DOHH2 (cell line): Measurements from ENCODE around the gene SH3GL1.

Source experiments
- H3F3A ChIP-seq: fragments of 200-600 bp; sonication (generic), shearing (Covaris generic); 2 replicates; pipeline ENCODE4 v1.6.0; 2016; ENCODE audit warnings: antibody characterized with exemption, mild to moderate bottlenecking; ENCODE audit not compliant: control insufficient read depth, insufficient read depth
- H3K27ac ChIP-seq: fragments of 200-600 bp; sonication (generic); 2 replicates; pipeline ENCODE4 v1.5.1; 2014; ENCODE audit warnings: low read depth, mild to moderate bottlenecking, low read length, moderate library complexity
- H3K27me3 ChIP-seq: fragments of 200-600 bp; sonication (generic); 2 replicates; pipeline ENCODE4 v1.6.1; 2014; ENCODE audit warnings: mild to moderate bottlenecking, low read length, mixed read lengths; ENCODE audit not compliant: control insufficient read depth
- H3K36me3 ChIP-seq: fragments of 200-600 bp; sonication (generic); 2 replicates; pipeline ENCODE4 v1.6.1; 2014; ENCODE audit warnings: mild to moderate bottlenecking, low read length, moderate library complexity, mixed read lengths; ENCODE audit not compliant: control insufficient read depth
- H3K4me1 ChIP-seq: fragments of 200-600 bp; sonication (generic); 2 replicates; pipeline ENCODE4 v1.6.1; 2014; ENCODE audit warnings: mild to moderate bottlenecking, low read length, mixed read lengths; ENCODE audit not compliant: control insufficient read depth
- H3K4me2 ChIP-seq: fragments of 200-600 bp; sonication (generic); 2 replicates; pipeline ENCODE4 v1.6.0; 2014; ENCODE audit warnings: mild to moderate bottlenecking, low read length, moderate library complexity
- H3K4me3 ChIP-seq: fragments of 200-600 bp; sonication (generic); 2 replicates; pipeline ENCODE4 v1.5.1; 2014; ENCODE audit warnings: mild to moderate bottlenecking, low read length, mixed read lengths
- H3K79me2 ChIP-seq: fragments of 200-600 bp; sonication (generic); 2 replicates; pipeline ENCODE4 v1.6.1; 2014; ENCODE audit warnings: mild to moderate bottlenecking, low read length, mixed read lengths; ENCODE audit not compliant: control insufficient read depth
- H3K9me2 ChIP-seq: fragments of 200-600 bp; sonication (generic); replicated peaks from 2 replicates; pipeline ENCODE4 v1.6.1; 2014; ENCODE audit warnings: mild to moderate bottlenecking, low read length, mixed read lengths; ENCODE audit not compliant: control insufficient read depth
- H3K9me3 ChIP-seq: fragments of 200-600 bp; sonication (generic); 2 replicates; pipeline ENCODE4 v1.6.1; 2014; ENCODE audit warnings: antibody characterized with exemption, low read length, mixed read lengths; ENCODE audit not compliant: control insufficient read depth, insufficient read depth
- H4K20me1 ChIP-seq: fragments of 200-600 bp; sonication (generic); 2 replicates; pipeline ENCODE4 v1.6.0; 2014; ENCODE audit warnings: low read depth, mild to moderate bottlenecking, antibody characterized with exemption, low read length, moderate library complexity; ENCODE audit not compliant: control insufficient read depth, insufficient read depth
- EZH2phosphoT487 ChIP-seq: fragments of 200-600 bp; sonication (generic); IDR thresholded peaks from 2 replicates; pipeline ENCODE4 v1.6.1; 2017; ENCODE audit warnings: borderline replicate concordance, mild to moderate bottlenecking, antibody characterized with exemption, low read length, moderate library complexity, mixed read lengths
- TF ChIP-seq, protein P1 (sequence below): fragments of 200-600 bp; sonication (generic); IDR thresholded peaks from one replicate; pipeline ENCODE4 v1.5.1; 2014; ENCODE audit warnings: antibody characterized with exemption, mild to moderate bottlenecking, low read depth, low read length; ENCODE audit not compliant: poor library complexity, severe bottlenecking

Gene SH3GL1

DNA sequence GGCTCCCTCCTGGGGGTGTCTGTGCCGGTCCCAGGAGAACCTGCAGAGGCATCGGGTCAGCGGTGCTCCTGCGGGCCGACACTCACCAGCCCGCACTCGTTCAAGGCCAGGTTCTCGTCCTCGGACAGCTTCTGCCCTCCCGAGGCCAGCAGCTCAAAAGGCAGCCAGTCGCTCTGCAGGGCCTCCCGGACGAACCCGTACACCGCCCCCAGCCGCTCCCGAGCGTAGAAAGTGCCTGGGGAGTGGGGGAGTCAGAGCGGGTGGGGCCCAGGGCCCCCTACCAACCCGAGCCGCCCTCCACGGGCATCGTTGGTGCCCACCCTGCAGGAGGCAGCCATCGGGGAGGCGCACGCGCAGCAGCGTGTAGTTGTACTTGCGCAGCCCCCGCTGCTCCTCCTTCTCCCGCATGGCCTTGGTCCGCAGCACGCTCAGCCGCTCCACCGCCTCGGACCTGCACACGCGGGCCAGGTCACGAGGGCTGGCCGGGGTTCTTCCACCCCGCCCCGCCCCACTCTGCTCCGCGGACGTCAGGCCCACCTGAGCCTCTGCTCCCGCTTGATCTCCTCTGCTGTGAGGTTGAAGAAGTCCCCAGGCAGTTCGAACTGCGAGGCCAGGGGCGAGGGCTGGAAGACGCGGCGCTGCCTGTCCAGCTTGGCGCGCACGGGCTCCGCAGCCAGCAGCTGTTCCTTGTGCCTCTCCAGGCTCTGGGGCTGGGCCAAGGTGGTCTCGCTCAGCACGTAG lies 45.8 kb upstream of the SH3GL1 start:
- Histone ChIP-seq H3K27me3 (no peaks in the 10 kb centered on the region), H3K9me3 (no peaks in the 10 kb centered on the region), H3K36me3 (peaks cover 74% of the 10 kb centered on the region), H4K20me1 (no peaks in the 10 kb centered on the region), H3K4me2 (no peak overlapping the region), H3K9me2 (no peaks in the 10 kb centered on the region), H3K4me3 (no peak overlapping the region), H3K79me2 (no peaks in the 10 kb centered on the region), H3F3A (no peaks in the 10 kb centered on the region), H3K27ac (no peak overlapping the region), H3K4me1 (no peaks in the 10 kb centered on the region)
- TF ChIP-seq, protein P1, sequence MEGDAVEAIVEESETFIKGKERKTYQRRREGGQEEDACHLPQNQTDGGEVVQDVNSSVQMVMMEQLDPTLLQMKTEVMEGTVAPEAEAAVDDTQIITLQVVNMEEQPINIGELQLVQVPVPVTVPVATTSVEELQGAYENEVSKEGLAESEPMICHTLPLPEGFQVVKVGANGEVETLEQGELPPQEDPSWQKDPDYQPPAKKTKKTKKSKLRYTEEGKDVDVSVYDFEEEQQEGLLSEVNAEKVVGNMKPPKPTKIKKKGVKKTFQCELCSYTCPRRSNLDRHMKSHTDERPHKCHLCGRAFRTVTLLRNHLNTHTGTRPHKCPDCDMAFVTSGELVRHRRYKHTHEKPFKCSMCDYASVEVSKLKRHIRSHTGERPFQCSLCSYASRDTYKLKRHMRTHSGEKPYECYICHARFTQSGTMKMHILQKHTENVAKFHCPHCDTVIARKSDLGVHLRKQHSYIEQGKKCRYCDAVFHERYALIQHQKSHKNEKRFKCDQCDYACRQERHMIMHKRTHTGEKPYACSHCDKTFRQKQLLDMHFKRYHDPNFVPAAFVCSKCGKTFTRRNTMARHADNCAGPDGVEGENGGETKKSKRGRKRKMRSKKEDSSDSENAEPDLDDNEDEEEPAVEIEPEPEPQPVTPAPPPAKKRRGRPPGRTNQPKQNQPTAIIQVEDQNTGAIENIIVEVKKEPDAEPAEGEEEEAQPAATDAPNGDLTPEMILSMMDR = no peak
- TF ChIP-seq EZH2phosphoT487 = no peak

DNA sequence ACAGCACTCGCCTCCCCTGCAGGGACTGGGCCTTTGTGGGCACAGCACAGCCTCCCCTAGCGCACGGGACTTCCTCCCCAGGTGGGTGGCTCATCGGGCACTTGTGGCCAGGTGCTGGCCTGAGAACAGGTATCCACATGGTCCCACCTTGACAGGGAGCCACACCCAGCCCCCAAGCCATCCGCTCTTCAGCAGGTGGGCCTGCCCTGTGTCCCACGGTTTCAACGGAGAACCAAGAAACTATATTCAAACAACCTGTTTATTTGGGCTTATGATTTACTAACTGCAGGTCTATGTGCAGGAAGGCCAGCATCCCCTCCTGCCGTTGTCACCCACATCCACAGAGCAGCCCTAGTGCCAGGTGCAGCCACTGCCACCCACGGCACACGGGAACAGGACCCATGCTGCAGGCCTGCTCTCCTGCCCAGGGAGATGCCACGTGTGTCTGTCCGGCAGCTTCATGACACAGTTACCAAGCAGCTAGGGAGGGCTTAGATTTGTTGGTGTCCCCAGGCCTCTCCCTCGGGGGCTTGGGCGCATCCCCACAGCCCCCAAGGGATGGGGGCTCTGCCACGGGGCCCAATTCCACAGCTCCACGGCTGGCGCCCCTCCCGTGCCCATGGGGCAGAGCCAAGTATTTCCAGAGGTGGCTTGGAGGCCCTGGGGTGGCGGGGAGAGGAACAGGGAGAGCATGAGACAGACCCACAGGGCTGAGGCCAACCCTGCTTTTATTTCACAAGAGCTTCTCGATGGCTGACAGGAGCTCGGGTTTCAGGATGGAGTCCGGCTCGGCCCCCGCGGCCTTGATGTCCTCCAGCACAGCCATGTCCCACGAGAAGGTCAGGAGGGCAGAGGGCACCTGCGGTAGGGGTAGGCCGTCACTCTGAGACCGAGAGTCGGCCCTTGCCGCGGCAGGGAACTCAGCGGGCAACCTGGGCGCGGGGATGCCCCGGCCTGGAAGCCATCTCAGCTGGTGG lies 44.7 kb upstream of the SH3GL1 start:
- peaks cover 2% of the 10 kb centered on the region; the same call in 1 of the 2 replicates for H3K79me2 ChIP-seq
- no peaks in the 10 kb centered on the region for H3F3A ChIP-seq
- no peaks in the 10 kb centered on the region for H4K20me1 ChIP-seq
- H3K9me2 ChIP-seq = no peaks in the 10 kb centered on the region
- H3K9me3 ChIP-seq = no peaks in the 10 kb centered on the region
- H3K27ac ChIP-seq = no peak overlapping the region
- TF ChIP-seq, protein P1 = no peak
- TF ChIP-seq EZH2phosphoT487 = no peak
- no peaks in the 10 kb centered on the region for H3K27me3 ChIP-seq
- H3K4me2 ChIP-seq = no peak overlapping the region
- H3K4me3 ChIP-seq = no peak overlapping the region
- H3K36me3 ChIP-seq = peaks cover 81% of the 10 kb centered on the region
- H3K4me1 ChIP-seq = no peaks in the 10 kb centered on the region

DNA sequence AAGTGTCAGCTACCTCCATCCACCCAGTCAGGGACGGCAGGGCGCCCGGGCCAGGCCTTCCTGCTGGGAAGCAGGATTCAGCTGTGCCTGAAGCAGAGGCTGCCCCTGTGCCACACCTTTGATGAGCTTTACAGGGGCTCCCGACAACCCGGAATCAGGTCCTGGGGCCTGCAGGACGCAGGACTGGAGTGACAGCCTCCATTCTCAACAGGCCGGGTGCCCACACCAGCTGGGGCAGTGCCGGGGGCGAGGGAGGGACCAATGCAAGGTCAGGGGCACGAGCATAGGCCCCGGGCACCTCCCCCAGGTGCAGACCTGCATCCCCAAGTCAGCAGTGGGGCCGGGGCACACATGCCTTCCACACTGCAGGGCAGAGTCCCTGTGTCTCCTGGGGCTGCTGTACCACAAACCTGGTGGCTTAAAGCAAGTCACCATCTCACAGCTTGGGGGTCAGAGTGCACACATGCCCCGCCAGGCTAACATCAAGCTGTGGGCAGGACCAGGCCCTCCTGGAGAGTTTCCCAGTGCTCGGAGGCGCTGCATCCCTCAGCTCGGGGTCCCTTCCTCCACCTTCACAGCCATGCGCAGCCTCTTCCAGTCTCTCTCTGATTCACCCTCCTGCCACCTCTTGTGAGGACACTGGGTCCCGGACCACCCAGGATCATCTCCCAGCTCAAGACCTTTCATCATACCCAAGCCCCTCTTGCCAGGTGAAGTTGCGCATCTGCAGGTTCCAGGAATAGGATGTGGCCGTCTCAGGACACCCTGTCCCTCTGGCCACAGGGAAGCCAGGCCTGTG lies 43.8 kb upstream of the SH3GL1 start:
- H4K20me1 ChIP-seq = no peaks in the 10 kb centered on the region
- no peaks in the 10 kb centered on the region for H3K9me3 ChIP-seq
- no peak overlapping the region for H3K4me3 ChIP-seq
- no peak overlapping the region for H3K27ac ChIP-seq
- H3K4me1 ChIP-seq = no peaks in the 10 kb centered on the region
- no peak overlapping the region for H3K4me2 ChIP-seq
- H3F3A ChIP-seq = no peaks in the 10 kb centered on the region
- no peaks in the 10 kb centered on the region for H3K27me3 ChIP-seq
- peaks cover 85% of the 10 kb centered on the region for H3K36me3 ChIP-seq
- peaks cover 10% of the 10 kb centered on the region for H3K79me2 ChIP-seq
- TF ChIP-seq, protein P1 = no peak
- no peak for TF ChIP-seq EZH2phosphoT487
- H3K9me2 ChIP-seq = no peaks in the 10 kb centered on the region
